Lung (tissue), 12 donors: Measurements from ENCODE around the gene THEM4. TPM values are rescaled to one million over a fixed set of nuclear protein-coding genes. Genes with fewer than 3 reads are reported as not detected.

Source experiments
- ATAC-seq: fragments of 200-7000 bp; cut with Tn5 transposase; one replicate; pipeline ENCODE4 v1.9.1; 2020; ENCODE audit warnings: moderate number of reproducible peaks; ENCODE audit not compliant: insufficient read depth, low FRiP score
- DNase-seq, 3 donors: peaks; one replicate each; pipeline ENCODE4 v3.0.0-alpha.2; 2013 to 2017
- H3K27ac ChIP-seq, 2 donors: one replicate each; pipeline ENCODE4 v1.5.1; 2013; ENCODE audit warnings: mild to moderate bottlenecking in 2 of 2, moderate library complexity in 2 of 2, control low read depth in 1 of 2, inconsistent platforms in 1 of 2, low read depth in 1 of 2, low read length in 1 of 2
- H3K27me3 ChIP-seq, 3 donors: one replicate each; pipeline ENCODE4 v1.5.1; 2013; ENCODE audit warnings: low read length in 2 of 3; ENCODE audit not compliant: control insufficient read depth in 3 of 3, insufficient read depth in 3 of 3
- H3K36me3 ChIP-seq, 4 donors: one replicate each; pipeline ENCODE4 v1.5.1; 2013; ENCODE audit warnings: low read length in 4 of 4, mild to moderate bottlenecking in 1 of 4, moderate library complexity in 1 of 4; ENCODE audit not compliant: control insufficient read depth in 4 of 4, insufficient read depth in 4 of 4
- H3K4me1 ChIP-seq, 5 donors: one replicate each; pipeline ENCODE4 v1.5.1; 2013; ENCODE audit warnings: low read length in 5 of 5, mild to moderate bottlenecking in 2 of 5, moderate library complexity in 1 of 5; ENCODE audit not compliant: control insufficient read depth in 5 of 5, insufficient read depth in 5 of 5
- H3K4me3 ChIP-seq: one replicate; pipeline ENCODE4 v1.5.1; 2013; ENCODE audit warnings: mild to moderate bottlenecking, control low read depth, moderate library complexity
- H3K9ac ChIP-seq, 2 donors: one replicate each; pipeline ENCODE4 v1.5.1; 2013; ENCODE audit warnings: low read length in 2 of 2, control low read depth in 1 of 2; ENCODE audit not compliant: insufficient read depth in 1 of 2
- H3K9me3 ChIP-seq, 4 donors: one replicate each; pipeline ENCODE4 v1.5.1; 2013; ENCODE audit warnings: low read length in 3 of 4, mild to moderate bottlenecking in 1 of 4, moderate library complexity in 1 of 4; ENCODE audit not compliant: control insufficient read depth in 4 of 4, insufficient read depth in 3 of 4
- CTCF ChIP-seq: IDR thresholded peaks from 2 replicates; pipeline ENCODE4 v1.5.1; 2012; ENCODE audit warnings: mild to moderate bottlenecking; ENCODE audit errors: control extremely low read depth, extremely low read depth
- whole genome bisulfite sequencing, 2 donors: extraction: QIAGEN DNeasy Blood & Tissue Kit; methylation state at CpG; one replicate each; pipeline ENCODE4 v1.1.7; 2013; 5-methylcytosine and 5-hydroxymethylcytosine counted together
- polyA plus RNA-seq, 2 donors: library from polyadenylated mRNA; stranded (reverse); fragments of 200-250 nt; gene quantifications; one replicate each; pipeline ENCODE4 v1.2.1, GENCODE V29; 2013
- total RNA-seq, 2 donors: library from RNA; depleted of rRNA in 1 of 2; stranded (reverse); fragments of >200 nt in 1 of 2; gene quantifications; one replicate each; pipeline ENCODE4 v1.2.1, GENCODE V29; 2014 to 2021
- donor health status: control.
- donor health status: control.
- donor health status: Bipolar disorder and iron deficiency.
- donor health status: healthy.
- donor health status: DM: yes; HTN: yes; CAD: no.

The THEM4 gene
- total and polyA plus RNA-seq, 4 donors: 10.3 to 15.7 (median 13.6) TPM

- Histone ChIP-seq H3K27me3 (no peaks in the 10 kb centered on the region), H3K4me3 (no peak overlapping the region), H3K4me1 (peaks cover 6 to 29% (median 9%) of the 10 kb centered on the region in 5 donors), H3K9me3 (no peaks in the 10 kb centered on the region), H3K36me3 (no peaks in the 10 kb centered on the region), H3K27ac (peak overlapping the region; percentile 78 to 88), H3K9ac (no peak overlapping the region)
- TF ChIP-seq CTCF: no peak
- DNase-seq: no peak
- ATAC-seq: no peak
- 67 to 76% methylated on average over 3 of the region's 3 CpGs for WGBS, 2 donors
Measured at GRCh38 chr1:151944857-151945575, 35.7 kb upstream of the THEM4 start.

DNA sequence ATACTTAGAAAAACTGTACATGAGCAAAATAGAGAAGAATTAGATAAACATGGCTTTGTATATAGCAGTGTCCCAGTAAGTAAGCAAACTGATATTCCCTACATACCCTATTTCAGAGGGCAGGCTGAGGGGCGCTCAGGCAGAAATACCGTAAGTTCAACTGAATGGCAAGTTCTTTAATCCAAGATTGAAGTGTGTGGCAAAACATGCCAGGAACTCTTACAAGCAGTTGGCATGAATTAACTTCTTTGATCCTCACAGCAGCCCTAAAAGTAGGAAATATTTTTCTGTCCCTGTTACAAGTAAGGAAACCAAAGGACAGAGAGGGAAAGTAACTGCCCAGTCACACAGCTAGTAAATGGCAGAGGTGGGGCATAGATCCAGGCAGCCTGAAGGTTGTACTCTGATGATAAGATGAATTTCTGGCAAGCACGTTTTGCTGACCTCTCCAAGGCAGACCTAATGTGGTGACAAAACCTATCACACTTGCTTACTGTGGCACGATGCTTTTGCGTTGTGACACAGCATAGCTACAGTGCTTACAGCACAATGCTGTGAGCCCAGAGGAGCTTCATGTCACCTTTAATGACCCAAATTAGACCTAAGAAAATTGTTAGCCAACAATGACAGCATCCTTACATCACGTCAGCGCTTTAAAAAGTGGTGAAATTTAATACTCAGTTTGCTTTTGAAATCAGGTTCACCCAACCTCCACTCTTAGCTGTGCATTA, 35.0 kb upstream of the THEM4 start:
- H3K9ac ChIP-seq: no peak overlapping the region
- 37 to 53% methylated on average over 7 of the region's 7 CpGs for WGBS, 2 donors
- TF ChIP-seq CTCF: no peak
- H3K4me3 ChIP-seq: no peak overlapping the region
- ATAC-seq (no peak), DNase-seq (peak in 1 of 3 donors; percentile 64)
- H3K4me1 ChIP-seq: peaks cover 6 to 29% (median 9%) of the 10 kb centered on the region in 5 donors
- H3K27ac ChIP-seq: peak overlapping the region; percentile 78 to 88
- H3K36me3 ChIP-seq: no peaks in the 10 kb centered on the region
- H3K27me3 ChIP-seq: no peaks in the 10 kb centered on the region
- no peaks in the 10 kb centered on the region for H3K9me3 ChIP-seq

DNA sequence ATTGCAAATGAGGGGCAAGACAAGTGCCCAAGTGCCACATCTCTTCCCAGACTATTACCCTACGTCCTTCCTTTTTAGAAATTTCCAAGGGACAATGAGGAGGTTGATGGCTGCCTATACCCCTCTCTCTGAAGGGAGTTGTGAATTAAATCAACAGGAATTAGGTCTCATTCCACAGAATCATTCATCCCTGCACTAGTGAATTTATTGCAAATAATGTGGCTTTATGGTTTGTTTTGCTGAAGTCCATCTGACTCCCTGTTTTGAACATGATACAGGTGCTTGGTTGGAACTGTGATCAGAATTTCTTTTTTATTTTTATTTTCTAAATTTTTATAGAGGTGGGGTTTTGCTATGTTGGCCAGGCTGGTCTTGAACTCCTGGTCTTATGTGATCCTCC, 34.3 kb upstream of the THEM4 start:
- TF ChIP-seq CTCF: no peak
- Histone ChIP-seq H3K27me3 (no peaks in the 10 kb centered on the region), H3K27ac (peak overlapping the region in 1 of 2 donors; percentile 76), H3K4me3 (no peak overlapping the region), H3K9me3 (no peaks in the 10 kb centered on the region), H3K9ac (no peak overlapping the region), H3K36me3 (no peaks in the 10 kb centered on the region), H3K4me1 (peaks cover 6 to 29% (median 9%) of the 10 kb centered on the region in 5 donors)
- DNase-seq: no peak
- 94 to 100% methylated on average over 1 of the region's 1 CpG for WGBS, 2 donors
- ATAC-seq: no peak
